GM21717 (cell line): ENCODE data around the gene NMT1.

ENCODE experiments used
- ATAC-seq: cut with Tn5 transposase; IDR thresholded peaks from one replicate; pipeline ENCODE4 v1.9.1; 2021; ENCODE audit warnings: mild to moderate bottlenecking, moderate library complexity; ENCODE audit not compliant: unreplicated experiment

Gene NMT1

GRCh38 chr17:45077643-45078042, 16.5 kb downstream of the NMT1 start:
- no peak for ATAC-seq

GRCh38 chr17:45081047-45081703, 20.1 kb downstream of the NMT1 start:
- ATAC-seq = no peak

GRCh38 chr17:45086391-45086790, 25.3 kb downstream of the NMT1 start:
- no peak for ATAC-seq

DNA sequence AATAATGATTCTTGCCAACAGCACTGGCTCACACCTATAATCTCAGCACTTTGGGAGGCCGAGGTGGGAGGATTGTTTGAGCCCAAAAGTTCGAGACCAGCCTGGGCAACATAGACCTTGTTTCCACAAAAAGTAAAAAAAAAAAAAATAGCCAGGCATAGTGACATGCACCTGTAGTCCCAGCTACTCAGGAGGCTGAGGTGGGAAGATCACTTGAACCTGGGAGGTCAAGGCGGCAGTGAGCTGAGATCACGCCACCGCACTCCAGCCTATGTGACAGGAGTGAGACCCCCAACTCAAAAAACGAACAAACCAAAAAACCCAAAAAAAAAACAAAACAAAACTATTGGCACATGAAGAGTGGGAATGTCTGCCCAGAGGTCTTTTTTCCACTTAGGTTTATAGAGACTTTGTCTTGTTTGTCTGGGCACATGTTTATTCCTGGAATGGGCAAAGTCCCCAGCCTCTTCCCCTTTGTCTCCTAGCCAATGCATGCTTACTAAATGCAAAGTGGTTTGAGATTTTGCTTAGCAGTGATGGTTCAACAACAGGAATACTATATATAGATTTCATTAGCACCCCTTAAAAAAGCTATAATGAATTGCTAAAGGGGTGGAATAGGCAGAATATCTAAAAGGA, 25.9 kb downstream of the NMT1 start:
- ATAC-seq = no peak

GRCh38 chr17:45087504-45087975, 26.4 kb downstream of the NMT1 start:
- ATAC-seq = no peak

GRCh38 chr17:45087978-45088377, 26.9 kb downstream of the NMT1 start:
- no peak for ATAC-seq

GRCh38 chr17:45088741-45089140, 27.6 kb downstream of the NMT1 start:
- ATAC-seq = no peak

DNA sequence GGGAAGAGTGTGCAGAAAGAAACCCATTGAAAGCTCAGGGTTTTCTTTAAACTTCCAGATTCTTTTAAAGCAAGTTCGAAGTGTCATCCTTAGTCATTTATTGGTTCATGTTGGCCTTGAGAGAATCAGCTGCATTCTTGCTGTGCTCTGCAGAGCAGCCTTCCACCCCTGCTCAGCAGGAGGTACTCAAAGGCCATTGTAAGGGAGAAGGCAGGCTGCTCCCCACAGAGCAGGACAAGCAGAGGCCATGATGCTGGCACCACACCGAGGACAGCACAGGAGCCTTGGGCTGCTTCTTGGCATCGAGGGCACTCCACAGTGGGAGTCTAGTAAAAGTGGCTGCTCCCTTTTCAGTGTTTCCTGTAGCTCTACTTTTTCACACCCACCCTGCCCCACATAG, 29.6 kb downstream of the NMT1 start:
- no peak for ATAC-seq

DNA sequence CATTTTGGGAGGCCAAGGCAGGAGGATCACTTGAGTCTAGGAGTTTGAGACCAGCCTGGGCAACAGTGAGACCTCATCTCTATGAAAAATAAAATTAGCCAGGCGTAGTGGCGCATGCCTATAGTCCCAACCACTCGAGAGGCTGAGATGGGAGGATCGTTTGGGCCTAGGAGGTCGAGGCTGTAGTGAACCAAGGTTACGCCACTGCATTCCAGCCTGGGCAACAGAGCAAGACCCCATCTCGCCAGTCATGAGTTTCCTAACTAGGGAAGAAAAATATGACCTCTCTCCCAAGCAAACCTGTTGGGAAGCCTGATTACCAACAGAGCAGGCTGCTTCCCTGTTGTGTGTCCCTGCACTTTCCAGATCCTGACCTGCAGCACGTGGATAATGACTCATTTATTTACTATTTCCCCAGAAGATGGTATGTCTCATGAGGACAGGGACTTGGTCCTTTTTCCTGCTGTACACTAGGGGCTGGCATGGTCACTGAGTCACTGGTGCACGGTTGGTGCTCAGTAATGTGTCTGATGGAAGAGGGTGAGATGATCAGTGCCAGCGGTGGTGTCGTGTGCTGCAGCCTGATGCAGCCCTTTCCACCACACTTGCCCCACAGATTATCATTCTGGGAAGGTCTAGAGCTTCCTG, 30.8 kb downstream of the NMT1 start:
- no peak for ATAC-seq

DNA sequence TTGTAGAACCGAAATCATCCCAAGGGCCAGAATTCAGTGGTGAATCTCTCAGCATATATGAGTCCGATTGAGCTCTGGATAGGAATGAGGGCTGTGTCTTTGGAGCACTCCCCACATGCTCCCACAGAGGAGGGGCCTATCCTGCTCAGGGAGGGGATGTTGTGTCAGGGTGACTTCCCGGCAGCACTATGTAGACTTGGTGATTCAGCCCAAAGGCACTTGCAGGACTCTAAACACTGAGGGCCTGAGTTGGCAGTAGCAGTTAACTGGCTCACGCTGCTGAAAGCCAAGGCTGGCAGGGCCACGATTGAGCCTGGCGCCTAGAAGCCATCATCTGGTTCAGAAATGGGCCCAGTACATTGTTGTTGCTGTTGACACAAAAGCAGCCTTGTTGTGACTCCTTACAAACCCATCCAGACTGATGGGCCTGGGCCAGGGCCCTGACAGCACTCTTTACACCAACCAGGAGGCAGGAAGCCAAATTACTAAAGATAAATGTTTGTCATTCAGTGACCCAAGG, 31.9 kb downstream of the NMT1 start:
- ATAC-seq = no peak

GRCh38 chr17:45093444-45094110, 32.5 kb downstream of the NMT1 start:
- no peak for ATAC-seq

DNA sequence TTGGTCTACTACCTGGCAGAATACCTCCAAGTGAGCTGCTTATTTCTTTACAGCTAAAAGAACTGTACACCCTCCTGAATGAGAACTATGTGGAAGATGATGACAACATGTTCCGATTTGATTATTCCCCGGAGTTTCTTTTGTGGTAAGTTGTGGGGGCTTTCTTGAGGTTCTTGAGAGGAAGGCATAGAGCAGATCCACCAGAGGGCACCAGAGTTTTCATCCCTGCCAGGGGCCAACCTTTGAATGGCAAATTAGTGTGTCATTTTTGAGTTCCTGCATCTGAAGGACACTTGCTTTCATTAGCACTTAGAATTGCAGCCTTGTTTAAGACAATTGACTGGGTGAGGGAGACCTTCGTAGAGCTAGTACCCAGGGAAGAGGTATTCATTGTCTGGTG, 35.0 kb downstream of the NMT1 start:
- no peak for ATAC-seq

DNA sequence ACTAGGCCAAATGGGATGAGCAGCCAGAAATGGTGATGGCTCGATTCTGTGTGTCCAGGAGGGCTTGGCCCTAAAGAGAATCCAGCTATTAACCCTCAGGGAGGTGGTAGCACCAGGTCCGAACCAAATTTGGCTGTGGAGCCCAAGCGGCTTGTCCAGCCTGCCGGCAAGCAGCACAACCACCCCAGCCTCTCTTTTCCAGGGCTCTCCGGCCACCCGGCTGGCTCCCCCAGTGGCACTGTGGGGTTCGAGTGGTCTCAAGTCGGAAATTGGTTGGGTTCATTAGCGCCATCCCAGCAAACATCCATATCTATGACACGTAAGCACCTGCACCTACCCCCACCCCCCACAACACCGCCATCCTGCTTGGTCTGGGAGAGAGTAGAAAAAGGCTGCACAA, 35.8 kb downstream of the NMT1 start:
- ATAC-seq = no peak

- ATAC-seq = no peak
Observed at GRCh38 chr17:45098081-45098868, 37.2 kb downstream of the NMT1 start.

- no peak for ATAC-seq
Observed at GRCh38 chr17:45098869-45099616, 37.9 kb downstream of the NMT1 start.

DNA sequence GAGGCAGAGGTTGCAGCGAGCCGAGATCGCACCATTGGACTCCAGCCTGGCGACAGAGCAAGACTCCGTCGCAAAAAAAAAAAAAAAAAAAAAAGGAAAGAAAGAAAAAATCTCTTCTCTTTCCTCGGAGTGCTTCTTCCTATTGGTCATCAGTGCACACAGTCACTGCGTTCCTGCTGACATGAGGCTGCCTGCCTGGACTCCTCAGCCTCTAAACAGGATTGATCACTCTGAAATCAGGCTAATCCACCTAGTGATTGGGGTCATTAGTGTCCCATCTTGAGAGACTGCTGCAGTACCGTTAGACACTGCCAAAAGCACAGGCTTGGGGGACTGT, 40.4 kb downstream of the NMT1 start:
- ATAC-seq = no peak

DNA sequence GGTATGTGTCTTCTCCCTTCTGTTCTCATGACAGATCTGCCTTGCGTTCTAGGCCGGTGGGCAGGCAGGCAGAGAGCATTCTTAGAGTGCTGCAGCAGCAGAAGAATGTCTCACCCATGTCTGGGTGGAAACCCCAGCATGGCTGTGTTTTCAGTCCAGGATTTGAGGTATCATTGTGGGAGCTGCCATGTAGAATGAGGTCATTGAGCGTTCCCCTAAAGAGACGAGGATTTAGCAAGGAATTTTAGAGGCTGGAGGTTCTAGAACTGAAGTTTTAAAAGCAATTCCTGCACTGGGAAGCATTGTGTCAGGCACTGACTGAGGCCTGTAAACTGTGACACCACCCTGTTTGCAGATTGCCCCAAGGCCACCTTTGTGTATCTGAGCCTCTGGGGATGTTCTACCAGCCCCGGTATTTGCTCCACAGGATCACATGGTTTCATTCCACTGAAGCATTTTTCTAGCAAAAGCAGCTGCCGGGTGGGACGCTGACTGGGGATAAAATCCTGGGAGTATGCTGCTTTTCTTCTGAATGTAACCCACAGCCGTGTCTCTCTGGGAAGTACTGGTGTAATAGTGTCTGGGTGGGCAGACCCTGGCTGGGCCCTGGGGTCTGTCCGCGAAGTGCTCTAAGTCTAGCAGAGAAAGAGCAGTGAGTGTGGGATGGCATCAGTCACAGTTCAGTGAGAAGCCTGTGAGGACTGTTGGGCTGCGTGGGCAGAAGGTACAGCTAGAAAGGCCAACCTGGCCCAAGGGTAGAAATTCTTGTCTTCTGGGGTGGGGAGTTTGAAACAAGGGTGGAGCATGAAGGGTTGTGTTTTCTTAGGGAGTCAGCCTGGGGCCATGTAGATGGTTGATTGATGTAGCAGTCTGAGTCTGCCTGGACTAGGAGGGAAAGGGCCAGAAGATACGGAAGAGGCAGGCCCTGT, 41.0 kb downstream of the NMT1 start:
- ATAC-seq = no peak

- no peak for ATAC-seq
Observed at GRCh38 chr17:45102856-45103255, 41.7 kb downstream of the NMT1 start.

- no peak for ATAC-seq
Observed at GRCh38 chr17:45103269-45103795, 42.2 kb downstream of the NMT1 start.
